Endothelial cell of umbilical vein (primary cell): ENCODE results near the gene MINDY3. TPM values are rescaled to one million over a fixed set of nuclear protein-coding genes. Genes with fewer than 3 reads are reported as not detected.

Experiments used
- BruUV-seq: library from RNA; stranded (reverse); fragments of 400-500 nt; replicated peaks from 2 replicates; lab custom pipeline; 2021; lab: Mats Ljungman, UMichigan
- CTCF ChIA-PET: fragments of 300-600, 350-600 bp; sonication (Branson Sonifier 250); formaldehyde crosslinking; loops from one replicate; lab custom pipeline; 2021; ENCODE audit warnings: antibody characterized with exemption, inconsistent platforms; lab: Charles Lee
- POLR2A ChIA-PET: fragments of 300-600, 350-600 bp; sonication (Branson Sonifier 250); formaldehyde crosslinking; loops from one replicate; lab custom pipeline; 2021; ENCODE audit warnings: antibody characterized with exemption, inconsistent platforms; lab: Charles Lee
- DNase-seq: peaks from one replicate; pipeline ENCODE4 v3.0.0-alpha.2; 2011; ENCODE audit warnings: low read depth, low spot score
- FAIRE-seq: peaks from 2 replicates; lab custom pipeline; 2011; peaks lifted over from hg19 to GRCh38; lab: Jason Lieb, UNC
- H2AFZ ChIP-seq: 2 replicates; pipeline ENCODE4 v1.6.0; 2012; ENCODE audit warnings: low read depth, low read length, control low read depth, inconsistent platforms
- H3K27ac ChIP-seq: 2 replicates; pipeline ENCODE4 v1.5.1; 2011; ENCODE audit warnings: low read depth, mild to moderate bottlenecking, control low read depth, low read length, moderate library complexity; ENCODE audit not compliant: insufficient read depth
- H3K27me3 ChIP-seq, 2 experiments: 2 replicates each; pipeline versions ENCODE4 v1.6.0 to v1.6.1; 2011; ENCODE audit warnings: low read length in 2 of 2, mixed read lengths in 1 of 2; ENCODE audit not compliant: control insufficient read depth in 2 of 2, insufficient read depth in 2 of 2
- H3K36me3 ChIP-seq, 2 experiments: 2 replicates in 1 of 2; 3 replicates in 1 of 2; pipeline ENCODE4 v1.5.1; 2011; ENCODE audit warnings: low read length in 2 of 2, mild to moderate bottlenecking in 1 of 2, moderate library complexity in 1 of 2; ENCODE audit not compliant: control insufficient read depth in 2 of 2, insufficient read depth in 2 of 2; ENCODE audit errors: extremely low read depth in 1 of 2
- H3K4me1 ChIP-seq: 3 replicates; pipeline ENCODE4 v1.5.1; 2011; ENCODE audit warnings: mild to moderate bottlenecking, low read length; ENCODE audit not compliant: control insufficient read depth, insufficient read depth; ENCODE audit errors: extremely low read depth
- H3K4me2 ChIP-seq: 2 replicates; pipeline ENCODE4 v1.6.1; 2011; ENCODE audit warnings: low read length, control low read depth, mixed read lengths; ENCODE audit not compliant: insufficient read depth
- H3K4me3 ChIP-seq, 3 experiments: fragments of 200-600 bp in 1 of 3; sonication (generic), shearing (Covaris generic) in 1 of 3; replicated peaks in 1 of 3; 2 replicates each; pipeline ENCODE4 v1.5.1; 2011 to 2016; ENCODE audit warnings: control low read depth in 3 of 3, low read length in 3 of 3, mild to moderate bottlenecking in 2 of 3, inconsistent platforms in 1 of 3, low read depth in 1 of 3, moderate library complexity in 1 of 3; ENCODE audit not compliant: insufficient read depth in 1 of 3
- H3K79me2 ChIP-seq: 2 replicates; pipeline ENCODE4 v1.6.0; 2012; ENCODE audit warnings: low read length, inconsistent platforms; ENCODE audit not compliant: control insufficient read depth, insufficient read depth
- H3K9ac ChIP-seq: replicated peaks from 2 replicates; pipeline ENCODE3; 2011; ENCODE audit warnings: low read length, control low read depth; ENCODE audit not compliant: insufficient read depth; ENCODE audit errors: extremely low read depth
- H3K9me1 ChIP-seq: replicated peaks from 3 replicates; pipeline ENCODE4 v1.6.0; 2011; ENCODE audit warnings: mild to moderate bottlenecking, low read length; ENCODE audit not compliant: control insufficient read depth, insufficient read depth; ENCODE audit errors: extremely low read depth
- H3K9me3 ChIP-seq: replicated peaks from 2 replicates; pipeline ENCODE4 v1.5.1; 2012; ENCODE audit warnings: low read length, inconsistent platforms; ENCODE audit not compliant: control insufficient read depth, insufficient read depth
- H4K20me1 ChIP-seq: replicated peaks from 2 replicates; pipeline ENCODE3; 2011; ENCODE audit warnings: mild to moderate bottlenecking, low read length; ENCODE audit not compliant: control insufficient read depth, insufficient read depth; ENCODE audit errors: extremely low read depth
- CTCF ChIP-seq, 2 donors: IDR thresholded peaks; 1 replicate in 1 of 2; 2 replicates in 1 of 2; pipeline ENCODE4 v1.5.1; 2011; ENCODE audit warnings: low read length in 2 of 2, mild to moderate bottlenecking in 2 of 2, moderate library complexity in 2 of 2, control low read depth in 1 of 2, inconsistent platforms in 1 of 2, low read depth in 1 of 2; ENCODE audit not compliant: insufficient read depth in 1 of 2; ENCODE audit errors: extremely low read depth in 1 of 2
- EZH2 ChIP-seq: IDR thresholded peaks from 2 replicates; pipeline ENCODE4 v1.6.1; 2012; ENCODE audit warnings: borderline replicate concordance, low read depth, mild to moderate bottlenecking, moderate library complexity, low read length, inconsistent platforms; ENCODE audit not compliant: severe bottlenecking
- FOS ChIP-seq: IDR thresholded peaks from 2 replicates; pipeline ENCODE4 v1.6.1; 2011; ENCODE audit warnings: mild to moderate bottlenecking, low read length, moderate library complexity, borderline replicate concordance; ENCODE audit not compliant: insufficient read depth
- GATA2 ChIP-seq: IDR thresholded peaks from 2 replicates; pipeline ENCODE4 v1.7.0; 2011; ENCODE audit warnings: low read depth, mild to moderate bottlenecking, moderate library complexity, mixed read lengths, low read length; ENCODE audit not compliant: insufficient read length, insufficient read depth
- JUN ChIP-seq: IDR thresholded peaks from 2 replicates; pipeline ENCODE4 v1.6.1; 2011; ENCODE audit warnings: borderline replicate concordance, low read depth; ENCODE audit not compliant: insufficient read length, insufficient read depth
- MAX ChIP-seq: IDR thresholded peaks from 2 replicates; pipeline ENCODE4 v1.6.1; 2011; ENCODE audit not compliant: insufficient read depth, insufficient read length
- MYC ChIP-seq: IDR thresholded peaks from one replicate; pipeline ENCODE4 v1.6.1; 2011; ENCODE audit warnings: mild to moderate bottlenecking, low read depth, low read length
- POLR2A ChIP-seq: IDR thresholded peaks from 2 replicates; pipeline ENCODE4 v1.6.1; 2012; ENCODE audit warnings: low read depth, mild to moderate bottlenecking, control low read depth, low read length
- POLR2AphosphoS5 ChIP-seq: IDR thresholded peaks from 2 replicates; pipeline ENCODE4 v1.6.1; 2012; ENCODE audit warnings: low read depth, mild to moderate bottlenecking, control low read depth, low read length, moderate library complexity; ENCODE audit not compliant: insufficient read depth
- dilution Hi-C: fragments of 300-500 bp; cut with MboI; formaldehyde crosslinking; loops from one replicate; pipeline ENCODE4 v1.15.0; 2019; ENCODE audit warnings: low sequenced_read_pairs; ENCODE audit not compliant: extremely low pct_ligation_motif_present
- intact Hi-C: fragments of 100-400 bp; cut with micrococcal nuclease; formaldehyde crosslinking; loops from one replicate; pipeline ENCODE4 v1.10.0; 2022
- polyA plus RNA-seq, 4 experiments: library from polyadenylated mRNA; depleted of rRNA in 3 of 4; stranded (reverse) in 3 of 4; unstranded in 1 of 4; fragments of >200 nt; gene quantifications; 2 replicates each; pipeline versions ENCODE4 v1.2.1 to v1.2.3, GENCODE V29; 2011 to 2012; ENCODE audit warnings: missing spikeins in 1 of 4
- total RNA-seq: library from RNA; stranded (reverse); gene quantifications from 2 replicates; pipeline ENCODE4 v1.2.3, GENCODE V29; 2021

The MINDY3 gene
- total and polyA plus RNA-seq, 2 donors (not counting 3 experiments of a cell fraction or from before 2014, with no cell fraction given), result 7.5 to 20.2 TPM

GRCh38 chr10:15741581-15741980 is 118.7 kb downstream of the MINDY3 start:
- intact Hi-C loops, result no loop called here
- dilution Hi-C loops, result no loop called here
- H3K4me3 ChIP-seq, result no peak overlapping the region

More at GRCh38 chr10:15741581-15741980, 118.7 kb downstream of the MINDY3 start:
- Histone ChIP-seq H3K9me3 (no peaks in the 10 kb centered on the region), H2AFZ (no peak overlapping the region), H3K79me2 (no peaks in the 10 kb centered on the region), H3K9ac (no peak overlapping the region), H3K4me1 (no peaks in the 10 kb centered on the region), H3K36me3 (no peaks in the 10 kb centered on the region), H3K9me1 (no peaks in the 10 kb centered on the region), H4K20me1 (no peaks in the 10 kb centered on the region), H3K27me3 (peaks cover 2 to 5% of the 10 kb centered on the region in 2 experiments), H3K4me2 (no peak overlapping the region), H3K27ac (no peak overlapping the region)
- DNase-seq (no peak), FAIRE-seq (no peak)
- ChIA-PET POLR2A (no interaction called here), CTCF (interaction anchor here (1.2 to 3.2 kb wide), 5 partner anchors 22 to 314 kb away, joined by 3 to 14 read pairs (median 5); partner anchors contain the start of gene ITGA8)
- BruUV-seq, result no TSS peak
- no peak for TF ChIP-seq JUN
- TF ChIP-seq POLR2AphosphoS5, result no peak
- no peak for TF ChIP-seq CTCF (IDR thresholded peaks at IDR 0.05; ENCODE audit: extremely low read depth in 1 of 2, insufficient read depth in 1 of 2, low read depth in 1 of 2, low read length in 2 of 2)
- no peak for TF ChIP-seq GATA2
- TF ChIP-seq MYC, result no peak
- TF ChIP-seq POLR2A, result no peak
- no peak for TF ChIP-seq EZH2
- TF ChIP-seq MAX, result no peak
- no peak for TF ChIP-seq FOS
